Esophagus (tissue), 2 donors: ENCODE measurements around the gene TENM4. TPM values are rescaled to one million over a fixed set of nuclear protein-coding genes. Genes with fewer than 3 reads are reported as not detected.

Source experiments
- H3K27ac ChIP-seq, 2 donors: one replicate each; pipeline ENCODE4 v1.5.1; 2013; ENCODE audit warnings: low read depth in 2 of 2, mild to moderate bottlenecking in 2 of 2, inconsistent platforms in 1 of 2, low read length in 1 of 2, moderate library complexity in 1 of 2
- H3K27me3 ChIP-seq, 2 donors: one replicate each; pipeline ENCODE4 v1.6.1; 2013; ENCODE audit warnings: low read length in 2 of 2, control low read depth in 1 of 2, mild to moderate bottlenecking in 1 of 2; ENCODE audit not compliant: insufficient read depth in 2 of 2, control insufficient read depth in 1 of 2
- H3K36me3 ChIP-seq, 2 donors: one replicate each; pipeline ENCODE4 v1.6.1; 2013; ENCODE audit warnings: low read length in 1 of 2; ENCODE audit not compliant: control insufficient read depth in 2 of 2, insufficient read depth in 2 of 2
- H3K4me1 ChIP-seq, 2 donors: one replicate each; pipeline ENCODE4 v1.6.1; 2013; ENCODE audit warnings: low read length in 1 of 2; ENCODE audit not compliant: control insufficient read depth in 2 of 2, insufficient read depth in 2 of 2
- H3K4me3 ChIP-seq, 2 donors: one replicate each; pipeline ENCODE4 v1.5.1; 2013; ENCODE audit warnings: low read length in 2 of 2, mild to moderate bottlenecking in 2 of 2, low read depth in 1 of 2, moderate library complexity in 1 of 2
- H3K9me3 ChIP-seq, 2 donors: one replicate each; pipeline ENCODE4 v1.6.1; 2013; ENCODE audit warnings: mild to moderate bottlenecking in 2 of 2, low read depth in 1 of 2, low read length in 1 of 2, moderate library complexity in 1 of 2; ENCODE audit not compliant: control insufficient read depth in 2 of 2, insufficient read depth in 1 of 2
- WGBS, 2 donors: extraction: QIAGEN DNeasy Blood & Tissue Kit; methylation state at CpG; one replicate each; pipeline ENCODE4 v1.1.7; 2013; 5-methylcytosine and 5-hydroxymethylcytosine counted together
- polyA plus RNA-seq, 2 donors: library from polyadenylated mRNA; stranded (reverse); fragments of 200-250 nt; gene quantifications; one replicate each; pipeline ENCODE4 v1.2.3, GENCODE V29; 2013
- donor health status: healthy with polysubstance abuse.
- donor health status: Bipolar disorder and iron deficiency.

TENM4 gene
- polyA plus RNA-seq, 2 donors, result 1.3 to 4.1 TPM

- 33 to 37% methylated on average over 2 of the region's 2 CpGs for WGBS, 2 donors
- Histone ChIP-seq H3K36me3 (no peaks in the 10 kb centered on the region), H3K9me3 (no peaks in the 10 kb centered on the region), H3K4me1 (peaks cover 2 to 6% of the 10 kb centered on the region in 2 donors), H3K4me3 (no peak overlapping the region), H3K27ac (no peak overlapping the region), H3K27me3 (no peaks in the 10 kb centered on the region)
Measured at GRCh38 chr11:79276736-79277325, 164.0 kb downstream of the TENM4 start.

GRCh38 chr11:79274636-79275331 lies 166.0 kb downstream of the TENM4 start:
- no peaks in the 10 kb centered on the region for H3K27me3 ChIP-seq
- 38 to 41% methylated on average over 9 of the region's 9 CpGs for WGBS, 2 donors

DNA sequence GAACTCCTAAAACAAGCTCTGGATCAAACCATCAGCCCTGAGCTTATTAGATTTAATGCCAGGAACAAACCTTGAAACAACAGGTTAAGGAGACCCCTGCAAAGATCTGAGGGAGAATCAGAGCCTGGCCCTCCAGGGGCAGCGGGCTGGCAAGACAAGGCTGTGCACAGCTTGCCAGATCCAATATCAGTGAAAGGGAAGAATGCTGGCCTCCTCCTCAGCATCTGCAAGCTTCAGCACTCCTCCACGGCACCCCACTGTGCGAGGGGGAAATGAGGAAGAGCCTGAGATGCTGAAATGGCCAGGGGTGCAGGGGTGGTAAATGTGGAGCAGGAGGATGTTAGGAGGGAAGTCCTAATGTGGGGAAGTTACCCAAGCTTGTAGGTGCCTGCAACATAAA lies 167.0 kb downstream of the TENM4 start:
- H3K27ac ChIP-seq, result no peak overlapping the region
- H3K27me3 ChIP-seq, result no peaks in the 10 kb centered on the region
- peaks cover 2 to 4% of the 10 kb centered on the region in 2 donors for H3K4me1 ChIP-seq
- 76 to 83% methylated on average over 3 of the region's 3 CpGs for WGBS, 2 donors
- no peaks in the 10 kb centered on the region for H3K36me3 ChIP-seq
- H3K9me3 ChIP-seq, result no peaks in the 10 kb centered on the region
- no peak overlapping the region for H3K4me3 ChIP-seq

More at GRCh38 chr11:79274636-79275331, 166.0 kb downstream of the TENM4 start:
- Histone ChIP-seq H3K36me3 (no peaks in the 10 kb centered on the region), H3K27ac (no peak overlapping the region), H3K9me3 (no peaks in the 10 kb centered on the region), H3K4me3 (no peak overlapping the region), H3K4me1 (peaks cover 2 to 6% of the 10 kb centered on the region in 2 donors)

DNA sequence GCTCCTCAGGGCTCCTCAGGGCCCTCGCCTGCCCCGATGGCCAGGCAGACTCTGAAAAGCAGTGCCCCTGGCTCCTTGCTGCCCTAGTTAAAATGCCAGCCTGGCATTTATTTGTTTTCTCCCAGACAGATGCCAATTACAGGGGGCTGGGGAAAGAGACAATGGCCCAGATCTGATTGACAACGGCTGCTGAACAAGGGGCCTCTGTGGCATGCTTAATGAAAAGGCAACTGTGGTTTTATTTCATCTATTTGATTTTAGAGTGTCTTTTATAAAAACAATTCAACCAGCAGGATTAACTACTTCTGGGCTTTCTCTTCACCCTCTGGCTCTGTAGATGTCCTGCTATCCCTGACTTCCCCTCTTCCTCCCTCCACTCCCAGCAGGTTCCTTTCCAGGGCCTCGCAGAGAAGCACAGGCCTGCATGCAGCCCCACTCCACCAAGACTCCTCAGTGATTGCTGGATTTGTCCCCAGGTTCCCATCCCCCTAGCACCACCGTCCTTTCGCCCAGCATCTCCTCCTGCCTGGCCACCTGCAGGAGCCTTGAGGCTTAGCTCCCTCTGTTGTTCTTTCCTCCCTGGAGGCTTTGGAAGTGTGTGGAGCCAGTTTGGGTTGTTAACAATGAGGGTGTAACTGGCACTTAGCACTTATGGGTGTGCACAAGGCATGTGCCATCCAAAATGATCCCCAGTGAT lies 171.1 kb downstream of the TENM4 start:
- H3K4me1 ChIP-seq, result no peaks in the 10 kb centered on the region
- WGBS, 2 donors, result 70 to 71% methylated on average over 6 of the region's 6 CpGs
- H3K27me3 ChIP-seq, result no peaks in the 10 kb centered on the region
- H3K36me3 ChIP-seq, result no peaks in the 10 kb centered on the region
- H3K27ac ChIP-seq, result no peak overlapping the region
- no peaks in the 10 kb centered on the region for H3K9me3 ChIP-seq
- H3K4me3 ChIP-seq, result no peak overlapping the region

GRCh38 chr11:79266396-79266795 lies 174.4 kb downstream of the TENM4 start:
- no peaks in the 10 kb centered on the region for H3K27me3 ChIP-seq
- H3K36me3 ChIP-seq, result no peaks in the 10 kb centered on the region
- no peak overlapping the region for H3K4me3 ChIP-seq
- 85 to 94% methylated on average over 1 of the region's 1 CpG for WGBS, 2 donors
- H3K27ac ChIP-seq, result no peak overlapping the region
- no peaks in the 10 kb centered on the region for H3K4me1 ChIP-seq
- H3K9me3 ChIP-seq, result no peaks in the 10 kb centered on the region

- Histone ChIP-seq H3K4me3 (no peak overlapping the region), H3K4me1 (no peaks in the 10 kb centered on the region), H3K9me3 (no peaks in the 10 kb centered on the region), H3K27ac (no peak overlapping the region), H3K27me3 (no peaks in the 10 kb centered on the region), H3K36me3 (no peaks in the 10 kb centered on the region)
- 62 to 80% methylated on average over 4 of the region's 4 CpGs for WGBS, 2 donors
Measured at GRCh38 chr11:79265756-79266322, 175.0 kb downstream of the TENM4 start.

GRCh38 chr11:79264284-79264683 lies 176.5 kb downstream of the TENM4 start:
- H3K9me3 ChIP-seq, result no peaks in the 10 kb centered on the region
- H3K27me3 ChIP-seq, result no peaks in the 10 kb centered on the region
- WGBS, 2 donors, result 50 to 52% methylated on average over 6 of the region's 6 CpGs
- no peak overlapping the region for H3K27ac ChIP-seq
- no peaks in the 10 kb centered on the region for H3K4me1 ChIP-seq
- H3K4me3 ChIP-seq, result no peak overlapping the region
- H3K36me3 ChIP-seq, result no peaks in the 10 kb centered on the region

DNA sequence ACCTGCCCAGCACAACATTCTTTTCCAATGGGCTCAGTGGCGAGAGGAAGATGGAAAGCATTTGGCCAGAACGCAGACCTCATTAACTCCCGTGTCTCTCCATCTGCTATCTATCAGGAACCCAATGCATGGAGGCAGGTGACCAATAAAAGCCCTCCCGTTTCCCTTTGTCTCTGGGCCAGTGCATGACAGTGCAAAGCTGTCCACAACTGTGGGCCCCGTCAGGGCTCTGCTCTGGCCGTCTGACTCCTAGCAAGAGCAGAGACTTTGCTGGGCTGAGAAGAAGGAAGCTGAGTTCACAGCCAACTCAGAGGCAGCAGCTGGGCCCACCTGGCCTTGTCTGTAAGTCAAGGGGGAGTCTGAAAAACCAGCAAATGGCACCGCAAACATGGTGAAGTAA lies 177.8 kb downstream of the TENM4 start:
- H3K9me3 ChIP-seq, result no peaks in the 10 kb centered on the region
- H3K4me3 ChIP-seq, result no peak overlapping the region
- H3K27me3 ChIP-seq, result no peaks in the 10 kb centered on the region
- H3K27ac ChIP-seq, result no peak overlapping the region
- H3K36me3 ChIP-seq, result no peaks in the 10 kb centered on the region
- H3K4me1 ChIP-seq, result no peaks in the 10 kb centered on the region
- WGBS, 2 donors, result 65 to 69% methylated on average over 7 of the region's 7 CpGs

DNA sequence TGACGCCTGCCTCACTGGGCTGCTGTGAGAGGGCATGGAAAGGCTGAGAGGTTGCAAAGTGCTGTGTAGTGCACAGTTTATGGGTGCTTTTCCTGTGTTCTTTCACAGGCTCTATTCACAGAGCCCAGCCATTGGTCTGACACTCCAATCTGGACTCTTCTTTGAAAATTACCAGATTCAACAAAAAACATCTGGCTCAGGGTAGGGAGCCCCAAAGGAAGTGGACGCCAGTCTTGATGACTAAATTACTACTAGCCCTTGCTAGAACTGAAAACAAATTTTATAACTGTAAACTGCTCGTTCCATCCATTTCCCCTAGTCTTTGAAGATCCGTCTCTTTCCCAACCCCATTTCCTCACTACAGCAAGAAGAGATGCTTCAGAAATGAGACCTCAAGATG lies 178.6 kb downstream of the TENM4 start:
- H3K27me3 ChIP-seq, result no peaks in the 10 kb centered on the region
- no peaks in the 10 kb centered on the region for H3K4me1 ChIP-seq
- no peaks in the 10 kb centered on the region for H3K36me3 ChIP-seq
- no peaks in the 10 kb centered on the region for H3K9me3 ChIP-seq
- no peak overlapping the region for H3K27ac ChIP-seq
- WGBS, 2 donors, result 66% methylated on average over 4 of the region's 4 CpGs
- H3K4me3 ChIP-seq, result no peak overlapping the region
